SK-N-SH (cell line): ENCODE measurements around the gene LCN10. TPM values are rescaled to one million over a fixed set of nuclear protein-coding genes. Genes with fewer than 3 reads are reported as not detected.

Experiments
- CTCF ChIA-PET: fragments of 300-600, 350-600 bp; formaldehyde crosslinking; extraction: SDS; loops from one replicate; lab custom pipeline; 2021; lab: Yijun Ruan, JAX
- POLR2A ChIA-PET: fragments of 350-600 bp; sonication (Branson Sonifier 250); formaldehyde crosslinking; extraction: SDS; loops from one replicate; lab custom pipeline; 2020; ENCODE audit warnings: antibody characterized with exemption, inconsistent platforms; lab: Yijun Ruan, JAX
- DNase-seq: peaks from one replicate; pipeline ENCODE4 v3.0.0; 2012
- H2AFZ ChIP-seq: fragments of 200-600 bp; sonication (generic); 2 replicates; pipeline ENCODE4 v1.8.1; 2016; ENCODE audit warnings: antibody characterized with exemption, mild to moderate bottlenecking, low read depth
- H3F3A ChIP-seq: fragments of 200-600 bp; sonication (generic); replicated peaks from 2 replicates; pipeline ENCODE3; 2016; ENCODE audit warnings: antibody characterized with exemption, mild to moderate bottlenecking; ENCODE audit not compliant: insufficient read depth
- H3K27ac ChIP-seq, 2 experiments: fragments of 200-500 bp in 1 of 2; fragments of 200-600 bp in 1 of 2; sonication (Bioruptor generic) in 1 of 2; sonication (generic), shearing (Covaris generic) in 1 of 2; 2 replicates each; pipeline versions ENCODE4 v1.5.1 to v1.6.1; 2014 to 2016; ENCODE audit warnings: low read depth in 2 of 2, inconsistent platforms in 1 of 2, low read length in 1 of 2, mild to moderate bottlenecking in 1 of 2, mixed read lengths in 1 of 2
- H3K27me3 ChIP-seq: fragments of 200-600 bp; sonication (generic), shearing (Covaris generic); 2 replicates; pipeline ENCODE4 v1.6.1; 2016; ENCODE audit warnings: mixed run types; ENCODE audit not compliant: insufficient read depth
- H3K36me3 ChIP-seq, 2 experiments: fragments of 200-500 bp in 1 of 2; fragments of 200-600 bp in 1 of 2; sonication (Bioruptor generic) in 1 of 2; sonication (generic) in 1 of 2; replicated peaks in 1 of 2; 2 replicates each; pipeline versions ENCODE3 to v1.5.1; 2014 to 2016; ENCODE audit warnings: low read length in 1 of 2, mild to moderate bottlenecking in 1 of 2; ENCODE audit not compliant: insufficient read depth in 2 of 2, control insufficient read depth in 1 of 2
- H3K4me1 ChIP-seq, 2 experiments: fragments of 200-500 bp in 1 of 2; fragments of 200-600 bp in 1 of 2; sonication (Bioruptor generic) in 1 of 2; sonication (generic), shearing (Covaris generic) in 1 of 2; 2 replicates each; pipeline versions ENCODE4 v1.5.1 to v1.6.1; 2014 to 2016; ENCODE audit warnings: low read depth in 1 of 2, low read length in 1 of 2, mixed run types in 1 of 2; ENCODE audit not compliant: insufficient read depth in 2 of 2, control insufficient read depth in 1 of 2
- H3K4me2 ChIP-seq: fragments of 200-600 bp; sonication (generic), shearing (Covaris generic); 2 replicates; pipeline ENCODE4 v1.6.1; 2017; ENCODE audit warnings: mixed run types
- H3K4me3 ChIP-seq, 2 experiments: fragments of 200-500 bp in 1 of 2; fragments of 200-600 bp in 1 of 2; sonication (Bioruptor generic) in 1 of 2; sonication (generic), shearing (Covaris generic) in 1 of 2; 2 replicates each; pipeline versions ENCODE4 v1.5.1 to v1.8.1; 2014 to 2016; ENCODE audit warnings: low read depth in 2 of 2, inconsistent platforms in 1 of 2, low read length in 1 of 2, mild to moderate bottlenecking in 1 of 2, mixed read lengths in 1 of 2, moderate library complexity in 1 of 2
- H3K79me2 ChIP-seq: fragments of 200-600 bp; sonication (generic); 2 replicates; pipeline ENCODE4 v1.8.1; 2017; ENCODE audit warnings: mild to moderate bottlenecking; ENCODE audit not compliant: insufficient read depth
- H3K9ac ChIP-seq: fragments of 200-600 bp; sonication (generic); 2 replicates; pipeline ENCODE4 v1.6.1; 2017; ENCODE audit warnings: mixed run types
- H3K9me2 ChIP-seq: fragments of 200-600 bp; sonication (generic); 2 replicates; pipeline ENCODE4 v1.6.1; 2017; ENCODE audit warnings: mixed run types
- H3K9me3 ChIP-seq: fragments of 200-600 bp; sonication (generic); 2 replicates; pipeline ENCODE4 v1.6.1; 2017; ENCODE audit warnings: mixed run types, mild to moderate bottlenecking, moderate library complexity
- H4K20me1 ChIP-seq: fragments of 200-600 bp; sonication (generic); 2 replicates; pipeline ENCODE4 v1.6.1; 2017; ENCODE audit warnings: mild to moderate bottlenecking, mixed run types; ENCODE audit not compliant: insufficient read depth
- CHD2 ChIP-seq: fragments of 150-350 bp; IDR thresholded peaks from 2 replicates; pipeline ENCODE4 v1.6.1; 2018; ENCODE audit warnings: low read length; ENCODE audit not compliant: partially characterized antibody
- EP300 ChIP-seq, 2 experiments: IDR thresholded peaks; 2 replicates each; pipeline versions ENCODE4 v1.4.0 to v1.6.1; 2012; ENCODE audit warnings: borderline replicate concordance in 1 of 2, low read depth in 1 of 2, low read length in 1 of 2
- EZH2phosphoT487 ChIP-seq: fragments of 200-600 bp; sonication (generic); IDR thresholded peaks from 2 replicates; pipeline ENCODE4 v1.6.1; 2017; ENCODE audit warnings: low read depth, mixed run types, mild to moderate bottlenecking, antibody characterized with exemption, moderate library complexity, borderline replicate concordance
- FOSL2 ChIP-seq: IDR thresholded peaks from 2 replicates; pipeline ENCODE4 v1.4.0; 2012; ENCODE audit warnings: low read depth, mild to moderate bottlenecking, moderate library complexity, borderline replicate concordance
- FOXM1 ChIP-seq: IDR thresholded peaks from 2 replicates; pipeline ENCODE4 v1.4.0; 2012; ENCODE audit warnings: low read depth, mild to moderate bottlenecking
- GABPA ChIP-seq: IDR thresholded peaks from 2 replicates; pipeline ENCODE4 v1.4.0; 2012; ENCODE audit warnings: low read depth, mild to moderate bottlenecking
- GATA2 ChIP-seq: sonication (generic); formaldehyde crosslinking; IDR thresholded peaks from 2 replicates; pipeline ENCODE4 v1.5.0; 2020; ENCODE audit warnings: mild to moderate bottlenecking, missing genetic modification reagents
- JUND ChIP-seq: IDR thresholded peaks from 2 replicates; pipeline ENCODE4 v1.4.0; 2012
- MEF2A ChIP-seq: IDR thresholded peaks from 2 replicates; pipeline ENCODE4 v1.4.0; 2012; ENCODE audit warnings: low read depth, borderline replicate concordance
- NFIC ChIP-seq: IDR thresholded peaks from 2 replicates; pipeline ENCODE4 v1.4.0; 2012; ENCODE audit warnings: borderline replicate concordance
- POLR2AphosphoS5 ChIP-seq: IDR thresholded peaks from 2 replicates; pipeline ENCODE4 v1.6.1; 2012; ENCODE audit warnings: low read depth, low read length
- RAD21 ChIP-seq: IDR thresholded peaks from 2 replicates; pipeline ENCODE4 v1.6.1; 2012; ENCODE audit warnings: mild to moderate bottlenecking, low read length
- RCOR1 ChIP-seq: fragments of 150-350 bp; IDR thresholded peaks from 2 replicates; pipeline ENCODE4 v1.6.1; 2017; ENCODE audit warnings: antibody characterized with exemption, low read length
- RFX5 ChIP-seq: IDR thresholded peaks from 2 replicates; pipeline ENCODE4 v1.6.1; 2012; ENCODE audit warnings: mild to moderate bottlenecking, improper control_type of control experiment, low read length
- SMC3 ChIP-seq: IDR thresholded peaks from 2 replicates; pipeline ENCODE4 v1.6.1; 2012; ENCODE audit warnings: low read depth, low read length, improper control_type of control experiment
- TAF1 ChIP-seq: IDR thresholded peaks from 2 replicates; pipeline ENCODE4 v1.6.1; 2012; ENCODE audit warnings: low read depth, mild to moderate bottlenecking, low read length, moderate library complexity, borderline replicate concordance
- YY1 ChIP-seq: IDR thresholded peaks from 2 replicates; pipeline ENCODE4 v1.4.0; 2012; ENCODE audit warnings: low read depth, mild to moderate bottlenecking
- WGBS: methylation state at CpG from one replicate; pipeline ENCODE4 v1.1.6; 2017; ENCODE audit warnings: low lambda C conversion rate; 5-methylcytosine and 5-hydroxymethylcytosine counted together
- polyA plus RNA-seq, 3 experiments: library from polyadenylated mRNA; depleted of rRNA; stranded (reverse); fragments of >200 nt; gene quantifications; 2 replicates each; pipeline ENCODE4 v1.2.3, GENCODE V29; 2012
- TF ChIP-seq, protein P1 (sequence below): IDR thresholded peaks from 2 replicates; pipeline ENCODE4 v1.4.0; 2012; ENCODE audit warnings: low read depth
- TF ChIP-seq, protein P2 (sequence below): IDR thresholded peaks from 2 replicates; pipeline ENCODE4 v1.6.1; 2012; ENCODE audit warnings: mild to moderate bottlenecking, low read depth, low read length, moderate library complexity
- TF ChIP-seq, protein P3 (sequence below): fragments of 200-600 bp; sonication (generic); IDR thresholded peaks from 2 replicates; pipeline ENCODE4 v1.6.1; 2017; ENCODE audit warnings: antibody characterized with exemption, mild to moderate bottlenecking, moderate library complexity

The LCN10 gene
- polyA plus RNA-seq, 1 of the 3 experiments (the other 2 are of a cell fraction), result not detected

DNA sequence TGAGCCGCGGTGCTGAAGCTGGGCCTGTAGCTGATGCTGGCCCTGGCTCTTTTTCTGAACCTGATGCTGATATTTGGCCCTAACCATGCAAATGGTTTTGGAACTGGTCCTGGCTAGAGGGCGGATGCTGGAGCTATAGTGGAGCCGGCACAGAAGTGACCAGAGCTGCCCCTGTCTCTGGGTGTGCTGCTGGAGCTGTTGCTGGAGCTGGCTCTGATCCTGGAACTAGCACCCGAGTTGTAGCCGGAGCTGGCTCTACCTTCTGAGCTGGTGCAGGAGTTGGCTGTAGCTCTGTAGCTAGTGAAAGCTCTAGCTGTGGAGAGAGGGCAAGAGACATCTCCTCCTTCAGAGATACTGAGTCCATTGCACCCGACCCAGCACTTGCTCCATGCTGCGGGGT lies 12.8 kb downstream of the LCN10 start:
- ChIA-PET POLR2A (interaction anchor here (5.2 kb wide), 1 partner anchor 15 kb away, joined by 51 read pairs; no protein-coding TSS in a partner anchor), CTCF (interaction anchor here (1.4 to 6.8 kb wide), 9 partner anchors 13 to 317 kb away, joined by 3 to 99 read pairs (median 6); partner anchors contain the start of genes DIPK1B, LCN10, LCN8 and NPDC1)
- peaks cover 10% of the 10 kb centered on the region for H3F3A ChIP-seq
- WGBS, result 96% methylated on average over 6 of the region's 8 CpGs
- H3K4me3 ChIP-seq, result no peak overlapping the region
- H4K20me1 ChIP-seq, result peaks cover 28% of the 10 kb centered on the region
- H3K9me3 ChIP-seq, result no peaks in the 10 kb centered on the region
- H2AFZ ChIP-seq, result no peak overlapping the region
- no peak overlapping the region for H3K4me2 ChIP-seq
- peaks cover 12 to 28% of the 10 kb centered on the region in 2 experiments; a peak in 2 of 4 replicates for H3K4me1 ChIP-seq
- peaks cover 8 to 15% of the 10 kb centered on the region in 2 experiments for H3K36me3 ChIP-seq
- H3K79me2 ChIP-seq, result peaks cover 54% of the 10 kb centered on the region
- H3K9ac ChIP-seq, result no peak overlapping the region
- no peak overlapping the region for H3K27ac ChIP-seq
- TF ChIP-seq TAF1 (no peak), GATA2 (CRISPR knock-in tag) (no peak), FOSL2 (no peak), EZH2phosphoT487 (no peak), RCOR1 (no peak), JUND (no peak), RFX5 (no peak), YY1 (no peak), NFIC (no peak), GABPA (no peak), EP300 (IDR thresholded peaks at IDR 0.05; ENCODE audit: borderline replicate concordance in 1 of 2, low read depth in 1 of 2, low read length in 1 of 2) (no peak), MEF2A (no peak), SMC3 (no peak), FOXM1 (no peak), CHD2 (no peak), POLR2AphosphoS5 (no peak), RAD21 (no peak)
- TF ChIP-seq, protein P1, sequence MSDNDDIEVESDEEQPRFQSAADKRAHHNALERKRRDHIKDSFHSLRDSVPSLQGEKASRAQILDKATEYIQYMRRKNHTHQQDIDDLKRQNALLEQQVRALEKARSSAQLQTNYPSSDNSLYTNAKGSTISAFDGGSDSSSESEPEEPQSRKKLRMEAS, result no peak
- TF ChIP-seq, protein P2, sequence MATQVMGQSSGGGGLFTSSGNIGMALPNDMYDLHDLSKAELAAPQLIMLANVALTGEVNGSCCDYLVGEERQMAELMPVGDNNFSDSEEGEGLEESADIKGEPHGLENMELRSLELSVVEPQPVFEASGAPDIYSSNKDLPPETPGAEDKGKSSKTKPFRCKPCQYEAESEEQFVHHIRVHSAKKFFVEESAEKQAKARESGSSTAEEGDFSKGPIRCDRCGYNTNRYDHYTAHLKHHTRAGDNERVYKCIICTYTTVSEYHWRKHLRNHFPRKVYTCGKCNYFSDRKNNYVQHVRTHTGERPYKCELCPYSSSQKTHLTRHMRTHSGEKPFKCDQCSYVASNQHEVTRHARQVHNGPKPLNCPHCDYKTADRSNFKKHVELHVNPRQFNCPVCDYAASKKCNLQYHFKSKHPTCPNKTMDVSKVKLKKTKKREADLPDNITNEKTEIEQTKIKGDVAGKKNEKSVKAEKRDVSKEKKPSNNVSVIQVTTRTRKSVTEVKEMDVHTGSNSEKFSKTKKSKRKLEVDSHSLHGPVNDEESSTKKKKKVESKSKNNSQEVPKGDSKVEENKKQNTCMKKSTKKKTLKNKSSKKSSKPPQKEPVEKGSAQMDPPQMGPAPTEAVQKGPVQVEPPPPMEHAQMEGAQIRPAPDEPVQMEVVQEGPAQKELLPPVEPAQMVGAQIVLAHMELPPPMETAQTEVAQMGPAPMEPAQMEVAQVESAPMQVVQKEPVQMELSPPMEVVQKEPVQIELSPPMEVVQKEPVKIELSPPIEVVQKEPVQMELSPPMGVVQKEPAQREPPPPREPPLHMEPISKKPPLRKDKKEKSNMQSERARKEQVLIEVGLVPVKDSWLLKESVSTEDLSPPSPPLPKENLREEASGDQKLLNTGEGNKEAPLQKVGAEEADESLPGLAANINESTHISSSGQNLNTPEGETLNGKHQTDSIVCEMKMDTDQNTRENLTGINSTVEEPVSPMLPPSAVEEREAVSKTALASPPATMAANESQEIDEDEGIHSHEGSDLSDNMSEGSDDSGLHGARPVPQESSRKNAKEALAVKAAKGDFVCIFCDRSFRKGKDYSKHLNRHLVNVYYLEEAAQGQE, result no peak
- TF ChIP-seq, protein P3, sequence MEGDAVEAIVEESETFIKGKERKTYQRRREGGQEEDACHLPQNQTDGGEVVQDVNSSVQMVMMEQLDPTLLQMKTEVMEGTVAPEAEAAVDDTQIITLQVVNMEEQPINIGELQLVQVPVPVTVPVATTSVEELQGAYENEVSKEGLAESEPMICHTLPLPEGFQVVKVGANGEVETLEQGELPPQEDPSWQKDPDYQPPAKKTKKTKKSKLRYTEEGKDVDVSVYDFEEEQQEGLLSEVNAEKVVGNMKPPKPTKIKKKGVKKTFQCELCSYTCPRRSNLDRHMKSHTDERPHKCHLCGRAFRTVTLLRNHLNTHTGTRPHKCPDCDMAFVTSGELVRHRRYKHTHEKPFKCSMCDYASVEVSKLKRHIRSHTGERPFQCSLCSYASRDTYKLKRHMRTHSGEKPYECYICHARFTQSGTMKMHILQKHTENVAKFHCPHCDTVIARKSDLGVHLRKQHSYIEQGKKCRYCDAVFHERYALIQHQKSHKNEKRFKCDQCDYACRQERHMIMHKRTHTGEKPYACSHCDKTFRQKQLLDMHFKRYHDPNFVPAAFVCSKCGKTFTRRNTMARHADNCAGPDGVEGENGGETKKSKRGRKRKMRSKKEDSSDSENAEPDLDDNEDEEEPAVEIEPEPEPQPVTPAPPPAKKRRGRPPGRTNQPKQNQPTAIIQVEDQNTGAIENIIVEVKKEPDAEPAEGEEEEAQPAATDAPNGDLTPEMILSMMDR, result no peak
- no peaks in the 10 kb centered on the region for H3K27me3 ChIP-seq
- no peaks in the 10 kb centered on the region for H3K9me2 ChIP-seq
- DNase-seq, result no peak
